ENCODE data around the gene KCNE4.

KCNE4 gene

GRCh38 chr2:223051693-223052289 is at the start of gene KCNE4:
Gene KCNE4 (plus strand): TSS chr2:223052190. CDS start chr2:223052831, 641 bp downstream.
- DNase-seq (ENCODE audit: low read depth) = no peak

- no peak for DNase-seq (ENCODE audit: low read depth)
Observed at GRCh38 chr2:223003191-223003590, 48.8 kb upstream of the KCNE4 start.

- no peak for DNase-seq (ENCODE audit: low read depth)
Observed at GRCh38 chr2:223005496-223005895, 46.5 kb upstream of the KCNE4 start.

- DNase-seq (ENCODE audit: low read depth) = no peak
Observed at GRCh38 chr2:223007531-223007930, 44.5 kb upstream of the KCNE4 start.

- no peak for DNase-seq (ENCODE audit: low read depth)
Observed at GRCh38 chr2:223008162-223008561, 43.8 kb upstream of the KCNE4 start.

- no peak for DNase-seq (ENCODE audit: low read depth)
Observed at GRCh38 chr2:223008956-223009355, 43.0 kb upstream of the KCNE4 start.

- DNase-seq (ENCODE audit: low read depth) = no peak
Observed at GRCh38 chr2:223010641-223011040, 41.3 kb upstream of the KCNE4 start.

GRCh38 chr2:223012291-223012690 is 39.7 kb upstream of the KCNE4 start:
- no peak for DNase-seq (ENCODE audit: low read depth)

- DNase-seq (ENCODE audit: low read depth) = no peak
Observed at GRCh38 chr2:223019390-223019930, 32.5 kb upstream of the KCNE4 start.

GRCh38 chr2:223019987-223020717 is 31.8 kb upstream of the KCNE4 start:
- no peak for DNase-seq (ENCODE audit: low read depth)

GRCh38 chr2:223020971-223021675 is 30.9 kb upstream of the KCNE4 start:
- DNase-seq (ENCODE audit: low read depth) = no peak

- DNase-seq (ENCODE audit: low read depth) = no peak
Observed at GRCh38 chr2:223026357-223027110, 25.5 kb upstream of the KCNE4 start.

- no peak for DNase-seq (ENCODE audit: low read depth)
Observed at GRCh38 chr2:223027442-223027841, 24.5 kb upstream of the KCNE4 start.

GRCh38 chr2:223029287-223029686 is 22.7 kb upstream of the KCNE4 start:
- DNase-seq (ENCODE audit: low read depth) = no peak

- DNase-seq (ENCODE audit: low read depth) = no peak
Observed at GRCh38 chr2:223032187-223033142, 19.5 kb upstream of the KCNE4 start.

GRCh38 chr2:223034221-223034975 is 17.6 kb upstream of the KCNE4 start:
- DNase-seq (ENCODE audit: low read depth) = no peak

GRCh38 chr2:223036790-223037444 is 15.1 kb upstream of the KCNE4 start:
- DNase-seq (ENCODE audit: low read depth) = no peak

- DNase-seq (ENCODE audit: low read depth) = no peak
Observed at GRCh38 chr2:223037445-223037800, 14.6 kb upstream of the KCNE4 start.

- no peak for DNase-seq (ENCODE audit: low read depth)
Observed at GRCh38 chr2:223039618-223040017, 12.4 kb upstream of the KCNE4 start.

GRCh38 chr2:223040527-223040926 is 11.5 kb upstream of the KCNE4 start:
- DNase-seq (ENCODE audit: low read depth) = no peak

Measured in activated T-cell treated with anti-CD3 and anti-CD28 coated beads for 1 hour (primary cell).